ENCODE measurements around the gene CCDC136.

CCDC136 gene

GRCh38 chr7:128831994-128832879, 40.5 kb downstream of the CCDC136 start:
- no peak for DNase-seq (ENCODE audit: low read depth)

GRCh38 chr7:128832880-128833147, 41.0 kb downstream of the CCDC136 start:
- DNase-seq (ENCODE audit: low read depth) = no peak

GRCh38 chr7:128833148-128833945, 41.6 kb downstream of the CCDC136 start:
- no peak for DNase-seq (ENCODE audit: low read depth)

GRCh38 chr7:128833946-128834325, 42.2 kb downstream of the CCDC136 start:
- no peak for DNase-seq (ENCODE audit: low read depth)

- DNase-seq (ENCODE audit: low read depth) = no peak
Observed at GRCh38 chr7:128835231-128835751, 43.5 kb downstream of the CCDC136 start.

GRCh38 chr7:128835790-128836641, 44.2 kb downstream of the CCDC136 start:
- DNase-seq (ENCODE audit: low read depth) = no peak

- no peak for DNase-seq (ENCODE audit: low read depth)
Observed at GRCh38 chr7:128836729-128837348, 45.1 kb downstream of the CCDC136 start.

- no peak for DNase-seq (ENCODE audit: low read depth)
Observed at GRCh38 chr7:128837521-128837921, 45.8 kb downstream of the CCDC136 start.

GRCh38 chr7:128838109-128838779, 46.5 kb downstream of the CCDC136 start:
- DNase-seq (ENCODE audit: low read depth) = no peak

GRCh38 chr7:128838981-128839731, 47.4 kb downstream of the CCDC136 start:
- DNase-seq (ENCODE audit: low read depth) = no peak

GRCh38 chr7:128839751-128840177, 48.0 kb downstream of the CCDC136 start:
- no peak for DNase-seq (ENCODE audit: low read depth)

- DNase-seq (ENCODE audit: low read depth) = no peak
Observed at GRCh38 chr7:128840326-128841170, 48.8 kb downstream of the CCDC136 start.

GRCh38 chr7:128841171-128841690, 49.5 kb downstream of the CCDC136 start:
- DNase-seq (ENCODE audit: low read depth) = no peak

- no peak for DNase-seq (ENCODE audit: low read depth)
Observed at GRCh38 chr7:128841921-128842673, 50.3 kb downstream of the CCDC136 start.

GRCh38 chr7:128842674-128843641, 51.2 kb downstream of the CCDC136 start:
- DNase-seq (ENCODE audit: low read depth) = no peak

- no peak for DNase-seq (ENCODE audit: low read depth)
Observed at GRCh38 chr7:128843938-128844621, 52.3 kb downstream of the CCDC136 start.
